ENCODE data around the gene GHDC. TPM values are rescaled to one million over a fixed set of nuclear protein-coding genes. Genes with fewer than 3 reads are reported as not detected.
"Not testable (repeated sequence)": the region's sequence is repeated elsewhere in the genome, so short reads cannot be mapped to it uniquely, and the experiment has no call there.

GHDC gene
- total RNA-seq, 6 experiments from 2014 or later: 1.5 to 7.5 (median 6.4) TPM

DNA sequence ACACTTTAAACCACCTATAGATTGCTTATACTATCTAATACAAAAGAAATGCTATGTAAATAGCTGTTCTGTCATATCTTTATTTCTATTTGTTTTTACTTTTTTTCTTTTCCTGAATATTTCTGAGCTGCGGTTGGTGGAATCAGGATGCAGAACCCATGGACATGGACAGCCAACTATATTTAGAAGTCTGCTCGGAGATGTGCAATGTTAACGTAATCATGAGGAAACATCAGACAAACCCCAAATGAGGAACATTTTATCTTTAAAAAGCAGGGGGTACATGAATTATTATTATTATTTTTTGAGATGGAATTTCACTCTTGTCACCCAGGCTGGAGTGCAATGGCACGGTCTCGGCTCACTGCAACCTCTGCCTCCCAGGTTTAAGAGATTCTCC, 31.4 kb upstream of the GHDC start:
- Mint-ChIP-seq H3K27me3 (ENCODE audit: insufficient read depth) (no peaks in the 10 kb centered on the region; the same call in 1 of the 2 replicates), H3K36me3 (ENCODE audit: low read depth) (peaks cover 10% of the 10 kb centered on the region), H3K9me3 (no peaks in the 10 kb centered on the region), H3K4me1 (ENCODE audit: low read depth) (peaks cover 24% of the 10 kb centered on the region), H3K27ac (no peak overlapping the region), H3K4me3 (no peak overlapping the region)
- DNase-seq: no peak
- no peak for TF ChIP-seq CTCF (IDR thresholded peaks at IDR 0.05)

GRCh38 chr17:42224651-42225050, 30.4 kb upstream of the GHDC start:
- Mint-ChIP-seq H3K36me3 (ENCODE audit: low read depth) (peaks cover 10% of the 10 kb centered on the region), H3K4me3 (no peak overlapping the region), H3K4me1 (ENCODE audit: low read depth) (peaks cover 24% of the 10 kb centered on the region), H3K27me3 (ENCODE audit: insufficient read depth) (no peaks in the 10 kb centered on the region; the same call in 1 of the 2 replicates), H3K27ac (no peak overlapping the region), H3K9me3 (no peaks in the 10 kb centered on the region)
- no peak for DNase-seq
- no peak for TF ChIP-seq CTCF (IDR thresholded peaks at IDR 0.05)

DNA sequence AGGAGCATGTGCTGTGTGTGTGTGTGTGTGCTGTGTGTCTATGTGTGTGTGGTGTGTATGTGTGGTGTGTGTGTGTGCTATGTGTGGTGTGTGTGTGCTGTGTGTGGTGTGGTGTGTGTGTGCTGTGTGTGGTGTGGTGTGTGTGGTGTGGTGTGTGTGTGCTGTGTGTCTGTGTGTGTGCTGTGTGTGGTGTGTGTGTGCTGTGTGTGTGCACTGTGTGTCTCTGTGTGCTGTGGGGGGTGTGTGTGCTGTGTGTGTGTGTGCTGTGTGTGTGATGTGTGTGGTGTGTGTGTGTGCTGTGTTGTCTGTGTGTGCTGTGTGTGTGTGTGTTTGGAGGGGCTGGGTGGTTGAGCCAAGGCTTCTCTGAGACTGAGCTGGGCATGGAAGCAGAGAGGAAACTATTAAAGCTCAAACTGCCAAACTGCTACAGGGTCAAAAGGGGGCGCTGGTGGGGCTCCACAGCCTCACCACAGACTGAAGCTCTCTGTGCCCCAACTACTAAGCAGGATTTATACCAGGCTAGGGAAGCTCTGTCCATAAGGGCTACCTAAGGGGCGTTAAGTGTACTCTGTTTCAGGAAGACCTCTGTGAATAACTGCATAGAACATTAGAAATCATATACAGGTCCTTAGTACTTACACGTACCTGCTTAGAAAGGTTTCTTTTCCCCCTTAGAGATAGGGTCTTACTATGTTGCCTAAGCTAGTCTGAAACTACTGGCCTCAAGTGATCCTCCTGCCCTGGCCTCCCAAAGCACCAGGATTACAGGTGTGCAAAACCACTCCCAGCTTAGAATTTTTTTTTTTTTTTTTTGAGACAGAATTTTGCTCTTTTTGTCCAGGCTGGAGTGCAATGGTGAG, 27.8 kb upstream of the GHDC start:
- H3K27ac Mint-ChIP-seq: no peak overlapping the region
- TF ChIP-seq CTCF (IDR thresholded peaks at IDR 0.05): peak; percentile 75
- H3K4me3 Mint-ChIP-seq: no peak overlapping the region
- no peaks in the 10 kb centered on the region; the same call in 1 of the 2 replicates for H3K27me3 Mint-ChIP-seq (ENCODE audit: insufficient read depth)
- no peaks in the 10 kb centered on the region for H3K9me3 Mint-ChIP-seq
- peaks cover 9% of the 10 kb centered on the region for H3K4me1 Mint-ChIP-seq (ENCODE audit: low read depth)
- peaks cover 10% of the 10 kb centered on the region for H3K36me3 Mint-ChIP-seq (ENCODE audit: low read depth)
- DNase-seq: peak; percentile 35

DNA sequence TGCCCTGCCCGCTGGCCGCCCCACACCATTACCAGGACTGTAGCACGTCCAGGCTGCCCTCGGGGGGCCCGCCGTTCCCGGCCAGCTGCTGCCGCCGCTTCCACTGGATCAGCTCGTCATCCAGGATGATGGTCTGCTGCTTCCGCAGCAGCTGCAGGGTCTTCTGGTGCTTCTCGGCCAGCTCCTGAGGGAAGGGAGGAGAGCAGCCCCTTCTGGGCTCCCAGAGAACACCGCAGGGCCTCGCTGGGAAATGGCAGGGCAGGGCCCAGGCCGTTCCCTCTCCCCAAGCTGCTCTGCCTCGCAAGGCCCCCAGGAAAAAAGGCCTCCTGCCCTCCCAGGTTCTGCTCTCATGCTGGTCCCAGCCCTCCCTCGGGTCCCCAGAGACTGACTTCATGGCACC, 25.0 kb upstream of the GHDC start:
- not testable (repeated sequence) for H3K27ac Mint-ChIP-seq; DNase-seq; H3K27me3 Mint-ChIP-seq (ENCODE audit: insufficient read depth); H3K4me3 Mint-ChIP-seq; H3K4me1 Mint-ChIP-seq (ENCODE audit: low read depth); H3K36me3 Mint-ChIP-seq (ENCODE audit: low read depth); H3K9me3 Mint-ChIP-seq

GRCh38 chr17:42214156-42214555, 19.9 kb upstream of the GHDC start:
- no peak for DNase-seq
- H3K27me3 Mint-ChIP-seq (ENCODE audit: insufficient read depth): no peaks in the 10 kb centered on the region; the same call in 1 of the 2 replicates
- H3K27ac Mint-ChIP-seq: no peak overlapping the region
- H3K4me3 Mint-ChIP-seq: no peak overlapping the region
- no peaks in the 10 kb centered on the region for H3K4me1 Mint-ChIP-seq (ENCODE audit: low read depth)
- no peak for TF ChIP-seq CTCF (IDR thresholded peaks at IDR 0.05)
- H3K9me3 Mint-ChIP-seq: no peaks in the 10 kb centered on the region
- peaks cover 9% of the 10 kb centered on the region for H3K36me3 Mint-ChIP-seq (ENCODE audit: low read depth)

- Mint-ChIP-seq H3K4me3 (no peak overlapping the region), H3K9me3 (no peaks in the 10 kb centered on the region), H3K27ac (no peak overlapping the region), H3K27me3 (ENCODE audit: insufficient read depth) (no peaks in the 10 kb centered on the region; the same call in 1 of the 2 replicates), H3K36me3 (ENCODE audit: low read depth) (peaks cover 12% of the 10 kb centered on the region), H3K4me1 (ENCODE audit: low read depth) (no peaks in the 10 kb centered on the region)
- DNase-seq: no peak
- no peak for TF ChIP-seq CTCF (IDR thresholded peaks at IDR 0.05)
Observed at GRCh38 chr17:42212382-42212781, 18.1 kb upstream of the GHDC start.

- H3K9me3 Mint-ChIP-seq; H3K27me3 Mint-ChIP-seq (ENCODE audit: insufficient read depth); H3K4me1 Mint-ChIP-seq (ENCODE audit: low read depth); H3K4me3 Mint-ChIP-seq; DNase-seq; H3K27ac Mint-ChIP-seq: not testable (repeated sequence)
- H3K36me3 Mint-ChIP-seq (ENCODE audit: low read depth): peaks cover 12% of the 10 kb centered on the region
Observed at GRCh38 chr17:42211921-42212341, 17.6 kb upstream of the GHDC start.

Measured in HFFc6 (cell line).